LHCN-M2 (cell line): ENCODE measurements around the gene TMEM44. TPM values are rescaled to one million over a fixed set of nuclear protein-coding genes. Genes with fewer than 3 reads are reported as not detected.
A peak's percentile ranks its signal among the peaks of the same experiment; 100 is the strongest.

Source experiments
- DNase-seq: peaks from one replicate; pipeline ENCODE4 v3.0.0-alpha.2; 2012; ENCODE audit warnings: low read depth
- total RNA-seq: library from RNA; depleted of rRNA; stranded (reverse); fragments of >200 nt; gene quantifications from 2 replicates; pipeline ENCODE4 v1.2.3, GENCODE V29; 2014

Gene TMEM44
- total RNA-seq, 1 experiment from 2014 or later: 35.6 TPM

GRCh38 chr3:194582196-194582905 lies 50.9 kb downstream of the TMEM44 start:
- DNase-seq: no peak

GRCh38 chr3:194579091-194579606 lies 54.1 kb downstream of the TMEM44 start:
- no peak for DNase-seq

- peak; percentile 90 for DNase-seq
Observed at GRCh38 chr3:194577986-194578905, 55.0 kb downstream of the TMEM44 start.

- DNase-seq: peak; percentile 37
Observed at GRCh38 chr3:194575484-194576210, 57.6 kb downstream of the TMEM44 start.

GRCh38 chr3:194574639-194575483 lies 58.4 kb downstream of the TMEM44 start:
- peak; percentile 86 for DNase-seq

GRCh38 chr3:194573680-194574437 lies 59.4 kb downstream of the TMEM44 start:
- DNase-seq: peak; percentile 72

- no peak for DNase-seq
Observed at GRCh38 chr3:194572944-194573491, 60.2 kb downstream of the TMEM44 start.

GRCh38 chr3:194572143-194572789 lies 61.0 kb downstream of the TMEM44 start:
- DNase-seq: peak; percentile 97

GRCh38 chr3:194571491-194572142 lies 61.6 kb downstream of the TMEM44 start:
- no peak for DNase-seq

- no peak for DNase-seq
Observed at GRCh38 chr3:194570898-194571297, 62.3 kb downstream of the TMEM44 start.

GRCh38 chr3:194570235-194570634 lies 63.0 kb downstream of the TMEM44 start:
- no peak for DNase-seq

GRCh38 chr3:194569252-194569651 lies 64.0 kb downstream of the TMEM44 start:
- DNase-seq: no peak

GRCh38 chr3:194565597-194566190 lies 67.5 kb downstream of the TMEM44 start:
- DNase-seq: peak; percentile 58

- DNase-seq: no peak
Observed at GRCh38 chr3:194562986-194563385, 70.2 kb downstream of the TMEM44 start.

- DNase-seq: no peak
Observed at GRCh38 chr3:194561306-194561974, 71.8 kb downstream of the TMEM44 start.

GRCh38 chr3:194560047-194560446 lies 73.2 kb downstream of the TMEM44 start:
- no peak for DNase-seq

GRCh38 chr3:194559530-194559929 lies 73.7 kb downstream of the TMEM44 start:
- DNase-seq: no peak
